HG02588 (cell line): Measurements from ENCODE around the gene TMEM87B.

Experiments
- ATAC-seq: cut with Tn5 transposase; IDR thresholded peaks from one replicate; pipeline ENCODE4 v1.9.1; 2021; ENCODE audit warnings: mild to moderate bottlenecking, moderate library complexity; ENCODE audit not compliant: unreplicated experiment

Gene TMEM87B

GRCh38 chr2:112149194-112149593 lies 94.1 kb downstream of the TMEM87B start:
- no peak for ATAC-seq

GRCh38 chr2:112149866-112150435 lies 94.9 kb downstream of the TMEM87B start:
- ATAC-seq, result no peak

GRCh38 chr2:112150447-112150846 lies 95.4 kb downstream of the TMEM87B start:
- no peak for ATAC-seq

GRCh38 chr2:112150851-112151250 lies 95.8 kb downstream of the TMEM87B start:
- ATAC-seq, result no peak

- no peak for ATAC-seq
These were observed 96.2 kb downstream of the TMEM87B start for GRCh38 chr2:112151271-112151670.

GRCh38 chr2:112151701-112152440 lies 96.8 kb downstream of the TMEM87B start:
- ATAC-seq, result no peak

GRCh38 chr2:112152476-112153178 lies 97.6 kb downstream of the TMEM87B start:
- ATAC-seq, result no peak

- ATAC-seq, result no peak
These were observed 98.1 kb downstream of the TMEM87B start for GRCh38 chr2:112153179-112153490.

GRCh38 chr2:112153501-112153900 lies 98.4 kb downstream of the TMEM87B start:
- no peak for ATAC-seq

GRCh38 chr2:112154246-112155117 lies 99.4 kb downstream of the TMEM87B start:
- ATAC-seq, result no peak

GRCh38 chr2:112155331-112156151 lies 100.5 kb downstream of the TMEM87B start:
- no peak for ATAC-seq

GRCh38 chr2:112156152-112156986 lies 101.3 kb downstream of the TMEM87B start:
- ATAC-seq, result no peak

GRCh38 chr2:112157472-112157871 lies 102.4 kb downstream of the TMEM87B start:
- no peak for ATAC-seq

GRCh38 chr2:112159454-112159921 lies 104.4 kb downstream of the TMEM87B start:
- ATAC-seq, result no peak

GRCh38 chr2:112160283-112161250 lies 105.5 kb downstream of the TMEM87B start:
- no peak for ATAC-seq

- no peak for ATAC-seq
These were observed 106.5 kb downstream of the TMEM87B start for GRCh38 chr2:112161431-112162145.

- ATAC-seq, result no peak
These were observed 107.3 kb downstream of the TMEM87B start for GRCh38 chr2:112162341-112162740.

- ATAC-seq, result no peak
These were observed 107.9 kb downstream of the TMEM87B start for GRCh38 chr2:112162956-112163355.
